ENCODE measurements around the gene SRCAP.

The SRCAP gene

DNA sequence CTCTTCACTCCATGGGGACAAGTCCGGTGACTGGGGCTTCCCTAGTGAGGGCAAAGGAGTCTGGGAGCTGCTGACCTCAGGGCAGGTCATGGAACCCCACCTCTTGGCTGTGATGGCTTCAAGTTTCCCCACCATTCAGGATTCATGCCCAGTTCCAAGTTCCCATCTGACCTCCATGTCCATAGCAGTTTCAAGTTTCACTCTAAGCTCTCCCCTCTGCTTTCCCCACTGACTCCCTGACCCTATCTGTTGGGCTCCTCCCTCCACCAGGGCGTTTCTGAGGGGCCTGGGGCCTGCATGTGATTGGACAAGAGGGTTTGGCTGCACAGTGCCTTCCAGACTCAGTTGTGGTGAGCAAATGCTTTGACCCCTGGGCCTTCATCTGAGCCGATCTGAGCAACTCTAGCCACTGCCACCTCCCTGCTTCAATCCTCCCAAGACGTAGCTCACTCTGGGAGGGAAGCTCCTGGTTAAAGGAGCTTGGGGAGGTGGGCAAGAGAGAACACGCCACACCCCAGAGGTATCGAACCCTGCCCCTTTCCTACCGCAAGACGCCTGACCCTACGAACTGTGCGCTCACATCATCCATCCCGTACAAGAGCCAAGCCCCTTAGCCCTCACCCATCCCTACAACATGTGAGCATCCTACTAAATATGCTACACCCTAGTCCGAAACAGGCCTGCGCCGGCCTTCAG is 79.7 kb downstream of the SRCAP start:
- DNase-seq, result no peak

DNA sequence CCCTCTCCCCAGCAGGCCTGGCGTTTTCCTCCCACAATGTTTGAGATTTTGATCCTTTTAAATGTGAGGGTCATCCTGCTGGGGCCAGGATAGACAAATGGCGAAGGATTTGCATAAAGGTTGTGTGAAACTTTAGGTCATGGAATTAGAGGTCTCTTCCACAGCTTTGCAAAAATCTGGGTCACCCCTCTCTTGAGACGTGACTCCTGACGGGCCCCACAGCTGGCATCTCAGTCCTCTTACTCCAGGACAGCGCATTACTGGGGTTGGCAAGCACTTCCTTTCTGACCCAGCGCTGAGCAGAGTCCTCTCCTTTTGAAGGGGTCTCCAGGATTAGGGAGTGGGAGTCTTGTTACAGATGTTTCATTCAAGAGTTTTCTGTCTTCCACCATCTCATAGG is 80.6 kb downstream of the SRCAP start:
- DNase-seq, result no peak

- DNase-seq, result no peak
These were observed 81.0 kb downstream of the SRCAP start for GRCh38 chr16:30780021-30780420.

DNA sequence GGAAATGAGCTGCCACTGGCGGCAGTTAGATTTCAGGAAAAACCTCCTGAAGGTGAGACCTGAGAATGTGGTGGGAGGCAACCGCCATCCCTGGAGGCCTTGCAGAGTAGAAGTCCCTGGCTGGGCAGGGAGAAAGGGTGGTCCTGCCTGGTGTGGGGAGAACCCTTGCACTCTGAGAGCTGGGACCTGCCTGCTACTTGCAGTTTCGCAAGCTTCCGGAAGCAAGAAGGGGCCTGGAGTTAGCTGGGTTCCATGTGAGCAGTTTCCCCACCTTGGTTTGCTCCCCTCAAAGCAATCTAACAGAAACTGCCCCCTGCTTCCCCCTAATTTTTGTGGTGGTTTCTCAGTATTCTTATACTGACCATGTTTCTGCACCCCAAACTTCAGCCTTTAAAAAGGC is 81.6 kb downstream of the SRCAP start:
- DNase-seq, result no peak

DNA sequence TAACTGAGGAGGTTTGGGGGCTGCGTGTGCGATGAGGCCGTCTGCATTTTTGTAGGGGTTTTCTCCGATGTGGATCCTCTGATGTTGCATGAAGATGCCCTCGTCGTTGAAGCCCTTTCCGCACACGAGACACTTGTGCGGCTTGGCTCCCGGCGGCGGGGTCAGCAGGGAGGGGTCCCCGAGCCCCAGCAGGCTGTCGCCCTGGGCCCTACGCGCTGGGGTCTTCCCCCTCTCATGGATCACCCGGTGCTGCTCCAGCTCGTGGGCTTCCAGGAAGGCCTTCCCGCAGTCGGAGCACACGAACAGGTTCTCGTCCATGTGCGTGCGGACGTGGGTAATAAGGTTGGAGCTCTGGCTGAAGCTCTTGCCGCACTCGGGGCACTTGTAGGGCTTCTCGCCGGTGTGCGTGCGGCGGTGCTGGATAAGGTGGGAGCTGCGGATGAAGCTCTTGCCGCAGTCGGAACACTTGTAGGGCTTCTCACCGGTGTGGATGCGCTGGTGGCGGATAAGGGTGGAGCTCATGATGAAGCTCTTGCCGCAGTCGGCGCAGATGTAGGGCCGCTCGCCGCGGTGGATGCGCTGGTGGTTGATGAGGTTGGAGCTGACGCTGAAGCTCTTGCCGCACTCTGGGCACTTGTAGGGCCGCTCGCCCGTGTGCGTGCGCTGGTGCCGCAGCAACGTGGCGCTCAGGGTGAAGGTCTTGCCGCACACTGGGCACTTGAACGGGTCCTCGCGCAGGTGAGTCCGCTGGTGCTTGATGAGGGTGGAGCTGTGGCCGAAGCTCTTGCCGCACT is 83.7 kb downstream of the SRCAP start:
- DNase-seq, result no peak

DNA sequence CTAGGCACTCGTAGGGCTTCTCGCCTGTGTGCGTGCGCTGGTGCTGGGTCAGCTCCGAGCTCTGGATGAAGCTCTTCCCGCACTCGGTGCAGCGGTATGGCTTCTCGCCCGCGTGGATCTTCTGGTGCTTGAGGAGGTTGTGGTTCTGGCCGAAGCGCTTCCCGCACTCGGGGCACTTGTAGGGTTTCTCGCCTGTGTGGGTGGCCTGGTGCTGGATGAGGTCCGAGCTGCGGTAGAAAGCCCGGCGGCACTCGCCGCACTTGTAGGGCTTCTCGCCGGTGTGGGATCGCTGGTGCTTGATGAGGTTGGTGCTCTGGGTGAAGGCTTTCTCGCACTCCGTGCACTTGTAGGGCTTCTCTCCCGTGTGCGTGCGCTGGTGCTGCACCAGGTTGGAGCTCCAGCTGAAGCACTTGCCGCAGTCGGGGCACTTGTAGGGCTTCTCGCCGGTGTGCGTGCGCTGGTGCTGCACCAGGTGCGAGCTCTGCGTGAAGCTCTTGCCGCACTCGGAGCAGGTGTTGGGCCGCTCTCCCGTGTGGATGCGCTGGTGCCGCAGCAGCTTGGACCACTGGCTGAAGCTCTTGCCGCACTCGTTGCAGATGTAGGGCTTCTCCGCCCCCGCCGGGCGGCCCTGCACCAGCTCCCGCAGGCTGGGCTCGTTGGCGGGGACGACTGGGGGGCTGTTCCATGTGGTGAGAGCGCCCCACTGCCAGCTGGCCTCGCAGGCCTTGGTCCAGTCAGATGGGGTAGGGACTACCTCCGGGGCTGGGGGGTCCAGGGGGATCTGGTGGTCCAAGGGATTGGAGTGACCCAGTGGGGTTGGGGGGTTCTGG is 84.5 kb downstream of the SRCAP start:
- DNase-seq, result no peak

GRCh38 chr16:30784215-30784614 is 85.2 kb downstream of the SRCAP start:
- DNase-seq, result no peak

DNA sequence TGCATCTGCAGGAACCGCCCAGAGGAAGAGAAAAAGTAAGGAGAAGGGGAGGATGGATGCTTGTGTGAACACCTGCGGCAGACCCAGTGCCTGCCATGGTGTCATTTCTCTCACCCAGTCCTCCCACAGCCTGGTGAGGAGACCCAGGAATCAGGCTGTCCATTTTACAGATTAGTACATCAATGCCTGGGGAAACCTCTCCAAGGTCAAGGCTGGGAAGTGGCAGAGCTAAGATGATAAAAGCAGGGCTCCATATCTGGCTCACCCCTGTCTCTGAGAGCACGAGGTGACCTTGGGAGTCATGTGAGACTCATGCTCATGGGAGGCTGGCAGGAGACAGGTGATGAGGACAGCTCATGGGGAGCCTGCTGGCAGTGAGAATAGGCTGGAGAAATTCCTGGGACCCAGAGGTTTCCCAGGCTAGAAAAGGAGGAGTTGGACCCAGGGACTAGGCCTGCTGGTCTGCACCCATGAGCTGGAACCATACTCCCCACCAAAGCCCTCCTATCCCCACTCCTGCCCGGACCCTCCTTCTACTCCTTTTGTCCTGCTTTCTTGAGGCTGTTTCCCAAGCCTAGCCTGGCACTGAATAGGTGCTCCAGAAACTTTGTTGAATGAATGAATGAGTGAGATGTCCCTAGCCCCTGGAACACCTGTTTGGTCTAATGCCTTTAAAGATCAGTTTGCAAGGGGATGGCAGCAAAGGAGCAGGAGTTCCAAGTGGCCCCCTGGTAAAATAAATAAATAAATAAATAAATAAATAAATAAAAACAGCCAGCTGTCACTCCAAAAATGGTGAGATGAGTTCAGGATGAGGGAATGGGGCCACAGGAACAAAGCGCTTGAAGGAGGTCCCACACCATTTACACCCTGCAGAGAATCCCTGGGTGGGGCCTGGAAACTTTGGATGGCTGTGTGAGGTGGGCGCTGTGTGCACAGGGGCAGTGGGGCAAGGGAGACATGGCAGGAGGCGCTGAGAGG is 86.4 kb downstream of the SRCAP start:
- no peak for DNase-seq

GRCh38 chr16:30786115-30786935 is 87.4 kb downstream of the SRCAP start:
- no peak for DNase-seq

DNA sequence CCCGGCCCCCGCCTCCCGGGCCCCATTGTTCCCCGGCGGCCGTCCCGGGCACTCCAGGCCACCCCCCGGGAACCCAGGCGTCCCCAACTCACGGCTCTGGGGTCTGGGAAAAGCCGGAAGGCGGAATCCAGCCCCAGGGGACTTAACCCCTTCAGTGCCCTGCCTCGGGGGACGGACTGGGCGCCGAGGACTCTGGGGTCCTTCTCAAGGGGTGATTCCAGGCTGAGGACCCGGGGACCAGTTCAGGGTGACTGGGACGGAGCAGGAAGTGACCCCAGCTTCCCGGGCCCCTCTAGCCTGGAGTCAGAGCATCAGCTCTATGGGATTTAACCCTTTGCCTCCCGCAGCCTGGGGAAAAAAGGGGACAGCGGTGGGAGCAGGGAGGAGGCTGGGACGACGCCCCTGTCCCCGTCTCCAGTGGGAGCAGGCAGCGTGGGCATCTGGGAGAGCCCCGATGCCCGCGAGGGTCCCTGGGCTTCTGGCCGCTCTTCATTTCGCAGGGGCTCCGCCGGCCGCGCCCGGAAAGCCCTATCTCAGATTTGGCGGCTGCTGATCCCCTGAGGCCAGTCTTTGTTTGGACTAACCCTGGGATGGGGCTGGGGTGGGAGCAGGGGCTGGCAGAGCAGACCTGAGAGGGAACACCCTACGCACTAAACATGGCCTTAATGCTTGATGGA is 88.1 kb downstream of the SRCAP start, which contains the start of gene ZNF629:
Gene ZNF629, minus strand, starts transcription at position 270 of the 677 bp plus-strand sequence. CDS start 2,723 bp downstream, outside the sequence.
- DNase-seq, result peak; percentile 27

DNA sequence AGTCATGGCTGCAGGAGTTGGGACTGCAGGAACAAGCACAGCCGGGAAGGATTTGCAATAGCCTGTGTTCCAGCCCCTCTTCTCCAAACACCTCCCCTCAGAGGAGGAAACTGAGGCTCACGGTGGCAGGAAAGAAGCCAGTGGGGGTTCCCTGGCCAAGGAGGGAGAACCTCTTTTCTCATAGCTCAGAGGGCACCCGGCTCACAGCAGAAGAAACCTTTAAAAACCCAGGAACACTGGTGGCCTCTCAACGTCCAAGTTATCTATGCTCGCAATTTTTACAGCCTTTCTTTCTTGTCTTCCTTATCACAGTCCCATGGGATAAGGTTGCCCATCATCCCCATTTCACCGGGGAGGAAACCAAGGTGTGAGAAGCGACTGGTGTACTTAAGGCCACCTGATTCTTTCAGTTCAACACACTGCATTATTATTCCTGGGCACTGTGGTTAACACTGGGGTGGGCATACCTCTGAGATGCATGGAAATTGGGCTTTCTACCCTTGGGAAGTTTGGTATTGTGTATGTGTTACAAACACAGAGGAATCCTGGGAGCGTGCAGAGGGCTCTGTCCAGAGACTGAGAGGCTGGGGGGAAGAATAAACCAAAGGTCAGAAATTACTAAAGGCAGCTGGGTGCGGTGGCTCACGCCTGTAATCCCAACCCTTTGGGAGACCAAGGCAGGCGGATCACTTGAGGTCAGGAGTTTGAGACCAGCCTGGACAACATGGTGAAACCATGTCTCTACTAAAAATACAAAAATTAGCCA is 88.8 kb downstream of the SRCAP start:
- DNase-seq, result no peak
